Measurements from ENCODE around the gene NKG7.

- no peak for TF ChIP-seq CREB1 (IDR thresholded peaks at IDR 0.05; ENCODE audit: low read depth)
- TF ChIP-seq, protein P1, sequence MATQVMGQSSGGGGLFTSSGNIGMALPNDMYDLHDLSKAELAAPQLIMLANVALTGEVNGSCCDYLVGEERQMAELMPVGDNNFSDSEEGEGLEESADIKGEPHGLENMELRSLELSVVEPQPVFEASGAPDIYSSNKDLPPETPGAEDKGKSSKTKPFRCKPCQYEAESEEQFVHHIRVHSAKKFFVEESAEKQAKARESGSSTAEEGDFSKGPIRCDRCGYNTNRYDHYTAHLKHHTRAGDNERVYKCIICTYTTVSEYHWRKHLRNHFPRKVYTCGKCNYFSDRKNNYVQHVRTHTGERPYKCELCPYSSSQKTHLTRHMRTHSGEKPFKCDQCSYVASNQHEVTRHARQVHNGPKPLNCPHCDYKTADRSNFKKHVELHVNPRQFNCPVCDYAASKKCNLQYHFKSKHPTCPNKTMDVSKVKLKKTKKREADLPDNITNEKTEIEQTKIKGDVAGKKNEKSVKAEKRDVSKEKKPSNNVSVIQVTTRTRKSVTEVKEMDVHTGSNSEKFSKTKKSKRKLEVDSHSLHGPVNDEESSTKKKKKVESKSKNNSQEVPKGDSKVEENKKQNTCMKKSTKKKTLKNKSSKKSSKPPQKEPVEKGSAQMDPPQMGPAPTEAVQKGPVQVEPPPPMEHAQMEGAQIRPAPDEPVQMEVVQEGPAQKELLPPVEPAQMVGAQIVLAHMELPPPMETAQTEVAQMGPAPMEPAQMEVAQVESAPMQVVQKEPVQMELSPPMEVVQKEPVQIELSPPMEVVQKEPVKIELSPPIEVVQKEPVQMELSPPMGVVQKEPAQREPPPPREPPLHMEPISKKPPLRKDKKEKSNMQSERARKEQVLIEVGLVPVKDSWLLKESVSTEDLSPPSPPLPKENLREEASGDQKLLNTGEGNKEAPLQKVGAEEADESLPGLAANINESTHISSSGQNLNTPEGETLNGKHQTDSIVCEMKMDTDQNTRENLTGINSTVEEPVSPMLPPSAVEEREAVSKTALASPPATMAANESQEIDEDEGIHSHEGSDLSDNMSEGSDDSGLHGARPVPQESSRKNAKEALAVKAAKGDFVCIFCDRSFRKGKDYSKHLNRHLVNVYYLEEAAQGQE (IDR thresholded peaks at IDR 0.05; ENCODE audit: low read depth) = no peak
- no peak for TF ChIP-seq YY1 (IDR thresholded peaks at IDR 0.05; ENCODE audit: low read depth)
- TF ChIP-seq EGR1 (IDR thresholded peaks at IDR 0.05) = no peak
- no peak for TF ChIP-seq EP300 (IDR thresholded peaks at IDR 0.05; ENCODE audit: borderline replicate concordance)
- TF ChIP-seq TCF12 (IDR thresholded peaks at IDR 0.05; ENCODE audit: low read depth) = no peak
- TF ChIP-seq CEBPB (IDR thresholded peaks at IDR 0.05) = no peak
- no peak for TF ChIP-seq TEAD4 (IDR thresholded peaks at IDR 0.05)
Measured at GRCh38 chr19:51324167-51324481, 48.3 kb downstream of the NKG7 start.
